Memory B cell (primary cell): ENCODE measurements around the gene CPA1.

Experiments
- ATAC-seq: fragments of 150-1000 bp; cut with Tn5 transposase; 2 replicates; pipeline ENCODE4 v1.10.0; 2021; ENCODE audit warnings: low read depth, mild to moderate bottlenecking, moderate library complexity
- DNase-seq, 2 donors: peaks; one replicate each; pipeline ENCODE4 v3.0.0; 2022; ENCODE audit warnings: low spot score in 2 of 2
- H3K27ac Mint-ChIP-seq: one replicate; pipeline ENCODE4 v1.8.0; 2022; ENCODE audit warnings: mild to moderate bottlenecking, moderate library complexity, mixed read lengths
- H3K27me3 Mint-ChIP-seq: one replicate; pipeline ENCODE4 v1.8.0; 2022; ENCODE audit warnings: mixed read lengths
- H3K36me3 Mint-ChIP-seq: one replicate; pipeline ENCODE4 v1.8.0; 2022; ENCODE audit warnings: mild to moderate bottlenecking, mixed read lengths
- H3K4me1 Mint-ChIP-seq: one replicate; pipeline ENCODE4 v1.8.0; 2022; ENCODE audit warnings: mixed read lengths
- H3K4me3 Mint-ChIP-seq: one replicate; pipeline ENCODE4 v1.8.0; 2022; ENCODE audit warnings: mild to moderate bottlenecking, moderate library complexity, mixed read lengths
- H3K9me3 Mint-ChIP-seq: one replicate; pipeline ENCODE4 v1.8.0; 2022; ENCODE audit warnings: mixed read lengths

CPA1 gene

DNA sequence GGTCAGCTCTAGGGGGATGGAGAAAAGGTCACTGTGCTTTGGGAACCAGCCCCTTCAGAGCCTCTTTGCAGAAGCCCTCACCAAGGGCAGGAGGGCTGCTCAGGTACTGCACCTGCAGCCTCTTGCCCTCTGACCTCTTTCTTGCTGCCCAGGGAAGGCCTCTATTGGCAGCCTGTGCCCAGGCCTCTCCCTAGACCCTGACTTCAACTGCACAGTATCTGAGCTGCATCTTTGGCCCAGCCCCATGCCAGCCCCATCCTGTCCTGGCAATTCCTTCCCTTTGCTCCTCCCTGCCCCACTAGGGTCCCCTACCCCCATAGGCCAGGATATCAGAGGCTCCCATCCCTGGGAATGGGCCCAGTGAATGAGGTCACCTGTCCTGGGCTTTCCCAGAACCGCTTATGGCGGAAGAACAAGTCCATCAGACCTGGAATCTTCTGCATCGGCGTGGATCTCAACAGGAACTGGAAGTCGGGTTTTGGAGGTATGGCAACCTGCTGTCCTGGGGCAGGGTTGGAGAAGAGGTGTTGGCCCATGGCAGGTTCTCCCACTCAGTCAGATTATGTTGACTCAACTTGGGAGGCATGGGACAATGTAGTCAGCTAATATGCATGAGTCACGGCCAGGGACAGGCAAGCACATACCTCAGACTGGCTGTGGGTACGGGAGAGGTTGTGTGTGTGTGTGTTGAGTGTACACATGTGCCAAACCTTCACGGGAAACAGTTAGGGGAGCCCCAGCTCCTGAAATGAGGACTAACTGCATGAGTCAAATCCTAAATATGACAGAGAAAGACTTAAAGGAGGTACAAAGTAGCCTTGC, 17.1 kb upstream of the CPA1 start:
- no peak overlapping the region for H3K4me3 Mint-ChIP-seq
- H3K9me3 Mint-ChIP-seq = peaks cover 7% of the 10 kb centered on the region
- ATAC-seq (no peak), DNase-seq (no peak)
- peaks cover 2% of the 10 kb centered on the region for H3K36me3 Mint-ChIP-seq
- H3K27ac Mint-ChIP-seq = no peak overlapping the region
- H3K27me3 Mint-ChIP-seq = no peaks in the 10 kb centered on the region
- no peaks in the 10 kb centered on the region for H3K4me1 Mint-ChIP-seq

DNA sequence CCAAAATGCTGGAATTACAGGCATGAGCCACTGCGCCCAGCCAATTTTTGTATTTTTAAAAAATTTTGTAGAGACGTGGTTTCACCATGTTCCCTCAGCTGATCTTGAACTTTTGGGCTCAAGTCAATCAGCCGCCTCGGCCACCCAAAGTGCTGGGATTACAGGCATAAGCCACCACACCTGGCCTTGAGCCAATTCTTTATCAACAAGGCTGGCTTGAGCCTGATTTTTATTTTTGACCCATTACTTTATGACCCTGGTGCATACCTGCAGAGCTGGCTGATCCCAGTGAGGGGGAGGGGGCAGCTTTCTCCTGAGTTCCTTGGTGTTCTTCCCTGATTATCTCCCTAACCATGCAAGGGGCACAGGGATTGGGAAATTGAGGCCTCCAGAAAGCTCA, 15.8 kb upstream of the CPA1 start:
- Mint-ChIP-seq H3K4me3 (no peak overlapping the region), H3K36me3 (peaks cover 2% of the 10 kb centered on the region), H3K27ac (no peak overlapping the region), H3K9me3 (peaks cover 4% of the 10 kb centered on the region), H3K27me3 (peaks cover 2% of the 10 kb centered on the region), H3K4me1 (peaks cover 2% of the 10 kb centered on the region)
- ATAC-seq (no peak), DNase-seq (no peak)

DNA sequence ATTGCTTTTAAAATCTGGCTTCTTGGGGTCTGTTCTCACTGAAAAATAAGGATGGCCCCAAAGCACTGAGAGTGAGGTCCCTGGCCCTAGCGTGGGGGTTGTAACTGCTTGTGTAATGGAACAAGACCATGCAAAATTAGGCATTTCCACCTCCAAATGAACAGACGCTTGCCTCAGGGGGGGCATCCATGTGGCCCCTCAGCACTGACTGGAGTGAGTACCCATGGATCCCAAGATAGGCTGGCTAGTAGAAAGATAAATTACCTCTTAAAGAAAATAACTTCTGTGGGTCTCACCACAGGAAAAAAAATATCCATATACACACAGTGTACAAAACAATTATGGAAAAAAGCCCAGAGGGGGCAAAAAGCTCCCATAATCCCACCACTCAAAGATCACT, 15.2 kb upstream of the CPA1 start:
- Mint-ChIP-seq H3K4me3 (no peak overlapping the region), H3K9me3 (peaks cover 2% of the 10 kb centered on the region), H3K4me1 (peaks cover 3% of the 10 kb centered on the region), H3K27me3 (peaks cover 3% of the 10 kb centered on the region), H3K27ac (no peak overlapping the region), H3K36me3 (peaks cover 2% of the 10 kb centered on the region)
- ATAC-seq (no peak), DNase-seq (no peak)

DNA sequence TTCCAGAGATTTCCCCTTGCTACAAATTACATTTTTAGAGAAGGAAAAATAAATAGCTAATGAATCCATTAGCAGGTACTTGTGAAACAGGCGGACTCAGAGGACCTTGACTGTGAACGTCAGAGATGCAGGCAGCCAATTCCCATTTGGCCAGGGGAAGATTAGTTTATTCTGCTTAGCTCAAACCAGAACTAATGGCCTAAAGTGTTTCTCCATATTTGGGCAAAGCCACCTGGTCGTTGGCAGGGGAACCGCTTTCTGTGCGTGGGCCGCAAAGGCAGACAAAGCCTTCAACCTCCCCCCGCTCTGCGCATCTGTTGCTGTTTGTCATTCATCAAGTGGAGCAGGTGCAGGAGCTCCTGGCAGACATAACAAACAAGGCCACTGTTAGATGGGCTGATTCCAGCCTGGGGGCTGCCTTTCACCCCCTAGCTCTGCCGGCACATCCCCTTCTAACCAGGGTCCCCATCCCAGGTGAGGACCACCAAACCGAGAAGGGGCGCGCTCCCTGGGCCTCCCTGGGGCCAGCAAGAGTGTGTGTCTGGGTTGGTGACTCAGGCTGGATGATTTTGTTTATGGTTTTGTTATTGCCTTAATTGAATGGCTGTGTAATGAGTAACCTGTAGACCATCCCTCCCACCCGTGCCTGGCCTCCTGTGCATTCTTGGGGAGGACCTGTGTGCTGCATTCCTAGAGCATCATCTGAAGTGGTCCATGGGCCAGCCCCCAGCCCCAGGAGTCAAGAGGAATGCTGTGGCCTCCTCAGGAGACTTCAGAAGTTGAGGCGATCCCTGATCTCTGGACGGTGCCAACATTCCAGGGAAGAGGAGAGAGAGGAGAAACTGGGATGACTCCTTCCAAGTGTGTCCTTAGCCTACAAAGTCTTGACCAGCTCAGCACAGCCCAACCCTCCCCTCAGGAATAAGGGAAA, 14.5 kb upstream of the CPA1 start:
- Mint-ChIP-seq H3K9me3 (no peaks in the 10 kb centered on the region), H3K4me3 (no peak overlapping the region), H3K4me1 (peaks cover 3% of the 10 kb centered on the region), H3K36me3 (no peaks in the 10 kb centered on the region), H3K27me3 (peaks cover 3% of the 10 kb centered on the region), H3K27ac (no peak overlapping the region)
- DNase-seq = no peak
- ATAC-seq = no peak

DNA sequence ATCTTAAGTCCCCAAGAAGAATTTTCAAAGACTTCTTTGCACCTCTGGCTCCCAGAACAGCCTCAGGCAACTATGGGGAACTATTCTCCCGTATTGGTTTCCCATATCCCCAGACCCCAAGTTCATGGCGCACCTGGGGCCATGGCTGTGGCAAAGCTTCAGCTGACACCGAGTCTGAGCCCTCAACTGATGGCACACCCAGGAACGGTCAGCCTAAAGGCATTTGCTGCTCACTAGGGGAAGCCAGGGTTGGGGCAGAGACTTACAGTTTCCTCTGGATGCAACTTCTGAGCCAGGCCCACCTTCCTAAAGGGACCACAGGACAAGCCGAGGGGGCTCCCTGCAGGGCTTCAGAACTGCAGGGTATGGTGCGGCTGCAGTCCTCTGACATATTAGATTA, 13.7 kb upstream of the CPA1 start:
- Mint-ChIP-seq H3K4me1 (peaks cover 3% of the 10 kb centered on the region), H3K27me3 (peaks cover 3% of the 10 kb centered on the region), H3K36me3 (no peaks in the 10 kb centered on the region), H3K4me3 (no peak overlapping the region), H3K27ac (no peak overlapping the region), H3K9me3 (no peaks in the 10 kb centered on the region)
- ATAC-seq (no peak), DNase-seq (no peak)

DNA sequence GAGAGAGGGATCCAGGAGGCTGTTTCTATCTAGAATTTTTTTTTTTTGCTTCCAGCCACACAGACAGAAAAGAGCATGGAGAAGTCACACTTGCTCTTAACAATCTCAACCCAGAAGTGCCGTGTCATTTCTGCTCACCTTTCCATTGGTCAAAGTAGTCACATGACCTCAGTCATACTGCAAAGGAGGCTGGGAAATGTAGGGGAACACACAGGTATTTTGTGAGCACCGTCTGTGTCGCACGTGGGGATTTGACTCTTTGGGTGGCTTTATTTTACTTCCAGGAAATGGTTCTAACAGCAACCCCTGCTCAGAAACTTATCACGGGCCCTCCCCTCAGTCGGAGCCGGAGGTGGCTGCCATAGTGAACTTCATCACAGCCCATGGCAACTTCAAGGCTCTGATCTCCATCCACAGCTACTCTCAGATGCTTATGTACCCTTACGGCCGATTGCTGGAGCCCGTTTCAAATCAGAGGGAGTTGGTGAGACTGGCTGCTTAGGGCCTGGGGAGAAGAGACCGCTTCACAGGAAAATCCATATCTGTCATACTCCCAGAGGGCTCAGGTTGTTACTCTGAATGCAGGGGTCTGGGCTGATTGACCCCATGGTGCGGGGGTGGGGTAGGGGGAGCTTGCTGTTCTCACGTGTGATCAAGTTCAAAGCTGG, 13.1 kb upstream of the CPA1 start:
- DNase-seq (no peak), ATAC-seq (no peak)
- H3K4me3 Mint-ChIP-seq = no peak overlapping the region
- H3K9me3 Mint-ChIP-seq = no peaks in the 10 kb centered on the region
- no peak overlapping the region for H3K27ac Mint-ChIP-seq
- H3K4me1 Mint-ChIP-seq = peaks cover 3% of the 10 kb centered on the region
- no peaks in the 10 kb centered on the region for H3K36me3 Mint-ChIP-seq
- peaks cover 5% of the 10 kb centered on the region for H3K27me3 Mint-ChIP-seq

- ATAC-seq = no peak
- Mint-ChIP-seq H3K27ac (no peak overlapping the region), H3K4me3 (no peak overlapping the region), H3K4me1 (peaks cover 3% of the 10 kb centered on the region), H3K9me3 (no peaks in the 10 kb centered on the region), H3K27me3 (peaks cover 5% of the 10 kb centered on the region), H3K36me3 (no peaks in the 10 kb centered on the region)
- no peak for DNase-seq
Measured at GRCh38 chr7:130367836-130368746, 12.2 kb upstream of the CPA1 start.

- ATAC-seq = no peak
- no peak for DNase-seq
- H3K4me1 Mint-ChIP-seq = peaks cover 3% of the 10 kb centered on the region
- no peaks in the 10 kb centered on the region for H3K9me3 Mint-ChIP-seq
- H3K27me3 Mint-ChIP-seq = peaks cover 5% of the 10 kb centered on the region
- no peak overlapping the region for H3K4me3 Mint-ChIP-seq
- no peaks in the 10 kb centered on the region for H3K36me3 Mint-ChIP-seq
- no peak overlapping the region for H3K27ac Mint-ChIP-seq
Measured at GRCh38 chr7:130369110-130369711, 11.1 kb upstream of the CPA1 start.

- DNase-seq = no peak
- H3K4me3 Mint-ChIP-seq = no peak overlapping the region
- peaks cover 6% of the 10 kb centered on the region for H3K27me3 Mint-ChIP-seq
- no peaks in the 10 kb centered on the region for H3K36me3 Mint-ChIP-seq
- no peak overlapping the region for H3K27ac Mint-ChIP-seq
- no peaks in the 10 kb centered on the region for H3K9me3 Mint-ChIP-seq
- peaks cover 3% of the 10 kb centered on the region for H3K4me1 Mint-ChIP-seq
- no peak for ATAC-seq
Measured at GRCh38 chr7:130369831-130370550, 10.3 kb upstream of the CPA1 start.

DNA sequence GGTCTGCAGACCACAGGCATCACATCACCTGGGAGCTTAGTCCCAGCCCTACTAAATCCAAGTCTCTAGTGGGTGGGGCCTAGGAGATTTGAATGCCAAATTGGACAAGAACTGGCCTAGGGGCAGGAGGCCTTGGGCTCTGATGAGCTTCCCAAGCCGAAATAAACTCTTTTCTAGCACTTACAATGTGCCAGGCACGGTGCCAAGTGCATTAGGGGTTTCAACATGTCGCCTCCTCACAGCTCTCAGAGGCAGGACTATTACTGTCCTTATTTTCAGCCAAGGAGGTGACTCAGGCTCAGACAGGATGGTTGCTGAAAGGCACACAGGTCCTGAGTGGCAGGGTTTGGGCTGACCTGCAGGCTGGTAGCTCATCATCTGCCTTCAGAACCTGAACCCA, 9.2 kb upstream of the CPA1 start:
- peaks cover 3% of the 10 kb centered on the region for H3K4me1 Mint-ChIP-seq
- ATAC-seq = no peak
- peaks cover under 1% of the 10 kb centered on the region for H3K9me3 Mint-ChIP-seq
- H3K4me3 Mint-ChIP-seq = no peak overlapping the region
- H3K27ac Mint-ChIP-seq = no peak overlapping the region
- H3K36me3 Mint-ChIP-seq = no peaks in the 10 kb centered on the region
- no peak for DNase-seq
- H3K27me3 Mint-ChIP-seq = peaks cover 6% of the 10 kb centered on the region

- DNase-seq = no peak
Measured at GRCh38 chr7:130372402-130373165, 7.7 kb upstream of the CPA1 start.

DNA sequence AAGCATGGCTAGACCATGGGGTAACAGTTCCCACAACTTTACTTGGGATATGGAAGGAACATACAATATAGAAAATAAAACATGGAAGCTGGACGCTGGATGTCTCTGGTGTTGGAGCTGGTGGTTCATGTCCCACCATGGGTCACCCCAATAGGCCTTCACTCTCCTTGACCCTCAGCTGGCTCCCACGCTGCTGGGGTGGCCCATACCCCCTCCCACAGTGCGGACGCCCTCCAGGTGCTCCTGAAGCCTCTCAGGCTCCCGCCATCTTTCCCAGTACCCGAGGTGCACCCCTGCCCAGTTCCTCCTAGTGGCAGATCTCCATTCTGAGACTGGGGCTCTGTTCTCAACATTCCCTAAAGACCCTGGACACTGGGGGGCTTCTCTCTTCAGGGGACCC, 5.8 kb upstream of the CPA1 start:
- H3K9me3 Mint-ChIP-seq = peaks cover 5% of the 10 kb centered on the region
- DNase-seq (no peak), ATAC-seq (no peak)
- H3K36me3 Mint-ChIP-seq = peaks cover 2% of the 10 kb centered on the region
- H3K4me3 Mint-ChIP-seq = no peak overlapping the region
- no peak overlapping the region for H3K27ac Mint-ChIP-seq
- peaks cover 5% of the 10 kb centered on the region for H3K27me3 Mint-ChIP-seq
- H3K4me1 Mint-ChIP-seq = no peaks in the 10 kb centered on the region

More at GRCh38 chr7:130372402-130373165, 7.7 kb upstream of the CPA1 start:
- H3K4me3 Mint-ChIP-seq = no peak overlapping the region
- H3K4me1 Mint-ChIP-seq = peaks cover 3% of the 10 kb centered on the region
- no peak overlapping the region for H3K27ac Mint-ChIP-seq
- H3K27me3 Mint-ChIP-seq = peaks cover 7% of the 10 kb centered on the region
- no peak for ATAC-seq
- H3K9me3 Mint-ChIP-seq = peaks cover 5% of the 10 kb centered on the region
- peaks cover 2% of the 10 kb centered on the region for H3K36me3 Mint-ChIP-seq
